Right atrium auricular region (tissue), 2 donors: Measurements from ENCODE around the gene STX16. TPM values are rescaled to one million over a fixed set of nuclear protein-coding genes. Genes with fewer than 3 reads are reported as not detected.

ENCODE experiments used
- DNase-seq: peaks from one replicate; pipeline ENCODE4 v3.0.0-alpha.2; 2019; ENCODE audit warnings: low spot score
- H3K27ac ChIP-seq, 2 donors: fragments of 200-600 bp; sonication (generic); 1 replicate in 1 of 2; 2 replicates in 1 of 2; pipeline ENCODE4 v1.5.1; 2016 to 2019
- H3K27me3 ChIP-seq, 2 donors: fragments of 200-600 bp; sonication (generic); one replicate each; pipeline versions ENCODE4 v1.5.1 to v1.6.0; 2017 to 2019
- H3K36me3 ChIP-seq: fragments of 200-600 bp; sonication (generic); one replicate; pipeline ENCODE4 v1.5.1; 2016
- H3K4me1 ChIP-seq, 2 donors: fragments of 200-600 bp; sonication (generic); one replicate each; pipeline versions ENCODE4 v1.5.1 to v1.6.0; 2017 to 2019
- H3K4me3 ChIP-seq, 2 donors: fragments of 200-600 bp; sonication (generic); 1 replicate in 1 of 2; 2 replicates in 1 of 2; pipeline ENCODE4 v1.5.1; 2017 to 2019; ENCODE audit warnings: mild to moderate bottlenecking in 1 of 2, moderate library complexity in 1 of 2
- H3K9me3 ChIP-seq, 2 donors: fragments of 200-600 bp; sonication (generic); one replicate each; pipeline ENCODE4 v1.5.1; 2019
- CTCF ChIP-seq, 2 donors: fragments of 200-600 bp; sonication (generic); IDR thresholded peaks; one replicate each; pipeline ENCODE4 v1.5.1; 2019; ENCODE audit warnings: antibody characterized with exemption in 2 of 2
- total RNA-seq, 2 donors: library from RNA; depleted of rRNA; stranded (reverse); fragments of >200 nt; gene quantifications; one replicate each; pipeline ENCODE4 v1.1.0, GENCODE V29; 2016

STX16 gene
- total RNA-seq, 2 donors from 2014 or later, result 20.9 to 26.1 TPM

- Histone ChIP-seq H3K27ac (no peak overlapping the region), H3K9me3 (no peaks in the 10 kb centered on the region), H3K4me1 (peaks cover 0 to 73% of the 10 kb centered on the region in 2 donors), H3K36me3 (peaks cover 6% of the 10 kb centered on the region), H3K4me3 (no peak overlapping the region), H3K27me3 (no peaks in the 10 kb centered on the region)
- no peak for TF ChIP-seq CTCF (IDR thresholded peaks at IDR 0.05)
- DNase-seq, result no peak
These were observed 6.2 kb downstream of the STX16 start for GRCh38 chr20:58657262-58657661.

DNA sequence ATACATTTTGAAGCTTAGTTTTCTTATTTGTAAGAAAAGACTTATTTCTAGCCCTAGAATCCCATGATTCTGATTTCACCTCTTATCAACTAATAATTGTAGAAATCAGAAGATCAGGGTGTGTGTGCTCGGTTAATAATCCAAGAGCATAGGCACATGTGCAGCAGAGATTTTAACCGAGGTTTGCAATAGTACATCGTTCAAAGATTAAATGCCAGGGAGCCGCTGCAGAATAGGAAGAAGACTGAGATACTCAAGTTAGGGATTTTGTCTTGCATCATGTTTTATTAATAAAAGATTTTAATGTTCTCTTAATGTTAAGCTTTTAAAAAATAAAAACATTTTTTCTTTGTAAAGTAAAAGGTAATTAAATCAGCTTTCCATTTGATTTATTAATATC lies 6.9 kb downstream of the STX16 start:
- H3K27ac ChIP-seq, result no peak overlapping the region
- no peaks in the 10 kb centered on the region for H3K9me3 ChIP-seq
- H3K4me3 ChIP-seq, result no peak overlapping the region
- no peak for TF ChIP-seq CTCF (IDR thresholded peaks at IDR 0.05)
- peaks cover 6% of the 10 kb centered on the region for H3K36me3 ChIP-seq
- H3K4me1 ChIP-seq, result peaks cover 0 to 67% of the 10 kb centered on the region in 2 donors
- DNase-seq, result no peak
- no peaks in the 10 kb centered on the region for H3K27me3 ChIP-seq

DNA sequence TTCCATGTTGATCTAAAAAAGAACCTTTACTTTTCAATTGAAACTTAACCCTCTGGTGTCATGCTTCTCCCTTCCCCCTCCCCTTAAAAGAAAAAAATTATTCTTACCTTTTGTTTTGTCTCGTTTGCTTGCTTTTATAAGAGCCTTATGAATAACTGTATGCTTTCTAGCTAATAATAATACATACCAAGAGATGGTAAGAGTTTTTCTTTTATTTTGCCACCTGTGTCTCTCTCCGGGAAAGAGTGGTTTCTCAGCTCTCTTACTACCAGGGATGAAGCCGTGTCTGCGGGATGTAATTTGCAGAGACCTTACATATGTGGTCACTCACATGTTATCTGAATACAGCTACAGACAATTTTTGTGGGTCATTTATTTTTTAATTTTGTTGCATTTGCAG lies 7.7 kb downstream of the STX16 start:
- Histone ChIP-seq H3K9me3 (no peaks in the 10 kb centered on the region), H3K27me3 (no peaks in the 10 kb centered on the region), H3K27ac (no peak overlapping the region), H3K4me3 (no peak overlapping the region), H3K4me1 (peaks cover 0 to 59% of the 10 kb centered on the region in 2 donors), H3K36me3 (peaks cover 6% of the 10 kb centered on the region)
- no peak for DNase-seq
- no peak for TF ChIP-seq CTCF (IDR thresholded peaks at IDR 0.05)

- H3K36me3 ChIP-seq, result peaks cover 6% of the 10 kb centered on the region
- TF ChIP-seq CTCF (IDR thresholded peaks at IDR 0.05), result no peak
- H3K4me3 ChIP-seq, result no peak overlapping the region
- H3K27ac ChIP-seq, result no peak overlapping the region
- H3K9me3 ChIP-seq, result no peaks in the 10 kb centered on the region
- peaks cover 0 to 50% of the 10 kb centered on the region in 2 donors for H3K4me1 ChIP-seq
- H3K27me3 ChIP-seq, result no peaks in the 10 kb centered on the region
- DNase-seq, result no peak
These were observed 8.8 kb downstream of the STX16 start for GRCh38 chr20:58659841-58660240.

DNA sequence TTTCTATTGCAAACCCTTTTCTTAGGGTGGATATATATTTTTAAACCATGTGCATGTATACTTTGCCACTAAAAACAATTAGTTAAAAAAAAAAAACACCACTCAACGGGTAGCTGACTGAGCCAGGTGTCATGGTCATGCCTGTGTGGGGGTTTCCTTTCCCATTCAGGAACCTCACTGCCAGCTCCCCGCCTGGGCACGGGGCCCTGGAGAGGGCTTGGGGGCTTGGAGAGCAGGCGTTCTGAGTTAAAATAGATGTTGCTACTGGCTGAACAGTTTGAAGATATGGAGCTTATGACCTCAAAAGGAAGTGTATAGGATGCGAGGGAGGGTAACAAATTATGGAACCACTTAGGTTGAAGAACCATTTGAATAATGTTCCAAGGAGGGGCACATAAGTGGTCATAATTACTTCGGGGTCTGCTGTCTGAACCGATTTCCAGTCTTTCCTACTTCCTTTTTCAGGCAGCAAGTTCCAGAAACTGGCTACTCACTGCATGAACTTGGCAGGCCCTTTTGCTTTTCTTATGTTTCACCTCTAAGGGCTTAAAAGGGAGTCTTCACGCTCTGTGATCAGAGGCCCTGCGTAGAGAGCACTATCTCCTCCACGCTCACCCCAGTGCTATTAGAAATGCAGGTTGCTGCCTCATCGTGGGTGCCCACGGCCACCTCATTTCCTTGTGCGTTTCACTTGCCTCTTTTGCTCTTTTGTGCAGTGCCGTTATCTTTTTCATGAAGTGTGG lies 9.9 kb downstream of the STX16 start:
- no peaks in the 10 kb centered on the region for H3K9me3 ChIP-seq
- no peaks in the 10 kb centered on the region for H3K27me3 ChIP-seq
- TF ChIP-seq CTCF (IDR thresholded peaks at IDR 0.05), result no peak
- no peak for DNase-seq
- H3K27ac ChIP-seq, result no peak overlapping the region
- H3K4me3 ChIP-seq, result no peak overlapping the region
- H3K36me3 ChIP-seq, result peaks cover 6% of the 10 kb centered on the region
- H3K4me1 ChIP-seq, result peaks cover 0 to 38% of the 10 kb centered on the region in 2 donors
